WERI-Rb-1 (cell line): ENCODE data around the gene RBM8A.

ENCODE experiments used
- DNase-seq: peaks from one replicate; pipeline ENCODE4 v3.0.0-alpha.2; 2020
- H3K27ac ChIP-seq: fragments of 250-450 bp; sonication (Bioruptor Pico); 2 replicates; pipeline ENCODE4 v1.5.1; 2020; ENCODE audit warnings: mild to moderate bottlenecking, moderate library complexity
- H3K27me3 ChIP-seq: fragments of 250-450 bp; sonication (Bioruptor Pico); 2 replicates; pipeline ENCODE4 v1.5.1; 2021; ENCODE audit warnings: mild to moderate bottlenecking, low read depth, moderate library complexity; ENCODE audit not compliant: insufficient read depth, severe bottlenecking
- H3K36me3 ChIP-seq: fragments of 250-450 bp; sonication (Bioruptor Pico); 2 replicates; pipeline ENCODE4 v1.5.1; 2020; ENCODE audit warnings: mild to moderate bottlenecking, moderate library complexity
- H3K4me3 ChIP-seq: 2 replicates; pipeline ENCODE4 v1.5.1; 2011; ENCODE audit warnings: low read depth, mild to moderate bottlenecking, control low read depth, low read length
- H3K9me3 ChIP-seq: fragments of 250-450 bp; sonication (Bioruptor Pico); 2 replicates; pipeline ENCODE4 v1.5.1; 2021; ENCODE audit warnings: mild to moderate bottlenecking, moderate library complexity; ENCODE audit not compliant: severe bottlenecking
- TF ChIP-seq, protein P1 (sequence below): IDR thresholded peaks from 2 replicates; pipeline ENCODE4 v1.5.1; 2011; ENCODE audit warnings: low read depth, mild to moderate bottlenecking, control low read depth, inconsistent platforms, low read length

RBM8A gene

GRCh38 chr1:145878724-145879123 lies 48.6 kb downstream of the RBM8A start:
- Histone ChIP-seq H3K4me3 (no peak overlapping the region), H3K9me3 (no peaks in the 10 kb centered on the region), H3K27me3 (no peaks in the 10 kb centered on the region), H3K36me3 (no peaks in the 10 kb centered on the region), H3K27ac (no peak overlapping the region)
- DNase-seq = no peak
- TF ChIP-seq, protein P1, sequence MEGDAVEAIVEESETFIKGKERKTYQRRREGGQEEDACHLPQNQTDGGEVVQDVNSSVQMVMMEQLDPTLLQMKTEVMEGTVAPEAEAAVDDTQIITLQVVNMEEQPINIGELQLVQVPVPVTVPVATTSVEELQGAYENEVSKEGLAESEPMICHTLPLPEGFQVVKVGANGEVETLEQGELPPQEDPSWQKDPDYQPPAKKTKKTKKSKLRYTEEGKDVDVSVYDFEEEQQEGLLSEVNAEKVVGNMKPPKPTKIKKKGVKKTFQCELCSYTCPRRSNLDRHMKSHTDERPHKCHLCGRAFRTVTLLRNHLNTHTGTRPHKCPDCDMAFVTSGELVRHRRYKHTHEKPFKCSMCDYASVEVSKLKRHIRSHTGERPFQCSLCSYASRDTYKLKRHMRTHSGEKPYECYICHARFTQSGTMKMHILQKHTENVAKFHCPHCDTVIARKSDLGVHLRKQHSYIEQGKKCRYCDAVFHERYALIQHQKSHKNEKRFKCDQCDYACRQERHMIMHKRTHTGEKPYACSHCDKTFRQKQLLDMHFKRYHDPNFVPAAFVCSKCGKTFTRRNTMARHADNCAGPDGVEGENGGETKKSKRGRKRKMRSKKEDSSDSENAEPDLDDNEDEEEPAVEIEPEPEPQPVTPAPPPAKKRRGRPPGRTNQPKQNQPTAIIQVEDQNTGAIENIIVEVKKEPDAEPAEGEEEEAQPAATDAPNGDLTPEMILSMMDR = no peak

GRCh38 chr1:145877923-145878486 lies 49.3 kb downstream of the RBM8A start:
- TF ChIP-seq, protein P1 = no peak
- no peak for DNase-seq
- Histone ChIP-seq H3K9me3 (no peaks in the 10 kb centered on the region), H3K27me3 (no peaks in the 10 kb centered on the region), H3K27ac (no peak overlapping the region), H3K36me3 (no peaks in the 10 kb centered on the region), H3K4me3 (no peak overlapping the region)

GRCh38 chr1:145874646-145875045 lies 52.6 kb downstream of the RBM8A start:
- TF ChIP-seq, protein P1 = no peak
- H3K36me3 ChIP-seq = no peaks in the 10 kb centered on the region
- H3K9me3 ChIP-seq = no peaks in the 10 kb centered on the region
- no peak for DNase-seq
- H3K27ac ChIP-seq = no peak overlapping the region
- H3K4me3 ChIP-seq = no peak overlapping the region
- no peaks in the 10 kb centered on the region for H3K27me3 ChIP-seq

GRCh38 chr1:145871994-145872924 lies 55.0 kb downstream of the RBM8A start:
- DNase-seq = no peak
- Histone ChIP-seq H3K36me3 (no peaks in the 10 kb centered on the region), H3K4me3 (no peak overlapping the region), H3K27me3 (no peaks in the 10 kb centered on the region), H3K27ac (no peak overlapping the region), H3K9me3 (no peaks in the 10 kb centered on the region)
- TF ChIP-seq, protein P1 = no peak
